ENCODE measurements around the gene RGS9. TPM values are rescaled to one million over a fixed set of nuclear protein-coding genes. Genes with fewer than 3 reads are reported as not detected.

The RGS9 gene
- total and polyA plus RNA-seq, 2 of the 13 experiments (the other 11 are each of a cell fraction or from before 2014, with no cell fraction given), result 0.44 to 0.74 TPM

DNA sequence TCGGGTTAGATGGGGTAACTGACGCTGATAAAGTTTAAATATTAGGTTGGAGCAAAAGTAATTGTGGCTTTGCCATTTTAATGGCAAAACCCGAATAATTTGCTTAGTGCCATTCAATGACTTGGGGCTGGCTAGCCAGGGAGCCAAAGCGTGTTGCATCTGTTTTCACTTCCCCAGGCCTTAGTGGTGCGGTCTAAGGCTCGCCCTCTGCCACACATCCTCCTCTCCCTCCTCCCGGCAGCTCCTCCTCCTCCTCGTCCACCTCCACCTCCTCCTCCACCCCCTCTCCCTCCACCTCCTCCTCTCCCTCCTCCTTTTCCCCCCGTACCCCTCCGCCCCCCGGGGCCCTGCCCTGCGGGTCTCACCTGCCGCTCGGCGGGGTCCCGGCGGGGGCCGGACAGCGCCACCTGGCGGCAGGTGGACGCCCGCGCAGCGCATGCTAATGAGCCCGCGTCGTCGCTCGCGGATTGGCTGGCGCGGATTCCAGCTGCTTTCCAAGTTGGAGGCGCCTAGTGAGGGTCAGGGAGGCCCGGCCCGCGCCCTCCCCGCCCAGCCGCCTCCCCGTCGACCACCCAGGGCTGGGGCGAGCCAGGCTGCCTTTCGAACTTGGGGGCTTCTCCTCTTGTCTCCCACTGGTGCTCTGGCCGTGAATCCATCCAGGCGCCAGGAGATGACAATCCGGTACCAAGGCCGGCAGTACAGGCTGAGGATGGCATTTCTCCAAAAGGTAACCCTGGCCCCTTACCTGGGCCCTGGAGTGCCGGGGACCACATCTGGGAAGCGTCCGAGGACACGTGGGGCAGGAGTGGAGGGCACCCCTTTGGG, 36.6 kb upstream of the RGS9 start (continued):
- TF ChIP-seq, protein P1, sequence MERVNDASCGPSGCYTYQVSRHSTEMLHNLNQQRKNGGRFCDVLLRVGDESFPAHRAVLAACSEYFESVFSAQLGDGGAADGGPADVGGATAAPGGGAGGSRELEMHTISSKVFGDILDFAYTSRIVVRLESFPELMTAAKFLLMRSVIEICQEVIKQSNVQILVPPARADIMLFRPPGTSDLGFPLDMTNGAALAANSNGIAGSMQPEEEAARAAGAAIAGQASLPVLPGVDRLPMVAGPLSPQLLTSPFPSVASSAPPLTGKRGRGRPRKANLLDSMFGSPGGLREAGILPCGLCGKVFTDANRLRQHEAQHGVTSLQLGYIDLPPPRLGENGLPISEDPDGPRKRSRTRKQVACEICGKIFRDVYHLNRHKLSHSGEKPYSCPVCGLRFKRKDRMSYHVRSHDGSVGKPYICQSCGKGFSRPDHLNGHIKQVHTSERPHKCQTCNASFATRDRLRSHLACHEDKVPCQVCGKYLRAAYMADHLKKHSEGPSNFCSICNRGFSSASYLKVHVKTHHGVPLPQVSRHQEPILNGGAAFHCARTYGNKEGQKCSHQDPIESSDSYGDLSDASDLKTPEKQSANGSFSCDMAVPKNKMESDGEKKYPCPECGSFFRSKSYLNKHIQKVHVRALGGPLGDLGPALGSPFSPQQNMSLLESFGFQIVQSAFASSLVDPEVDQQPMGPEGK (CRISPR knock-in tag; IDR thresholded peaks at IDR 0.05), result peak; percentile 40
- 0 out of 2 replicates have a peak, but pooled peaks have one; percentile 36 for TF ChIP-seq ZNF614 (CRISPR knock-in tag; IDR thresholded peaks at IDR 0.05; ENCODE audit: borderline replicate concordance)
- TF ChIP-seq, protein P2, sequence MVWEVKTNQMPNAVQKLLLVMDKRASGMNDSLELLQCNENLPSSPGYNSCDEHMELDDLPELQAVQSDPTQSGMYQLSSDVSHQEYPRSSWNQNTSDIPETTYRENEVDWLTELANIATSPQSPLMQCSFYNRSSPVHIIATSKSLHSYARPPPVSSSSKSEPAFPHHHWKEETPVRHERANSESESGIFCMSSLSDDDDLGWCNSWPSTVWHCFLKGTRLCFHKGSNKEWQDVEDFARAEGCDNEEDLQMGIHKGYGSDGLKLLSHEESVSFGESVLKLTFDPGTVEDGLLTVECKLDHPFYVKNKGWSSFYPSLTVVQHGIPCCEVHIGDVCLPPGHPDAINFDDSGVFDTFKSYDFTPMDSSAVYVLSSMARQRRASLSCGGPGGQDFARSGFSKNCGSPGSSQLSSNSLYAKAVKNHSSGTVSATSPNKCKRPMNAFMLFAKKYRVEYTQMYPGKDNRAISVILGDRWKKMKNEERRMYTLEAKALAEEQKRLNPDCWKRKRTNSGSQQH (CRISPR knock-in tag; IDR thresholded peaks at IDR 0.05; ENCODE audit: low read depth), result 0 out of 2 replicates have a peak, but pooled peaks have one; percentile 28
- no peak for TF ChIP-seq LCORL (IDR thresholded peaks at IDR 0.05)
- 0 out of 2 replicates have a peak, but pooled peaks have one; percentile 52 for TF ChIP-seq LCORL (CRISPR knock-in tag; IDR thresholded peaks at IDR 0.05)
- no peak for TF ChIP-seq ZNF446 (CRISPR knock-in tag; IDR thresholded peaks at IDR 0.05)
- TF ChIP-seq, protein P3, sequence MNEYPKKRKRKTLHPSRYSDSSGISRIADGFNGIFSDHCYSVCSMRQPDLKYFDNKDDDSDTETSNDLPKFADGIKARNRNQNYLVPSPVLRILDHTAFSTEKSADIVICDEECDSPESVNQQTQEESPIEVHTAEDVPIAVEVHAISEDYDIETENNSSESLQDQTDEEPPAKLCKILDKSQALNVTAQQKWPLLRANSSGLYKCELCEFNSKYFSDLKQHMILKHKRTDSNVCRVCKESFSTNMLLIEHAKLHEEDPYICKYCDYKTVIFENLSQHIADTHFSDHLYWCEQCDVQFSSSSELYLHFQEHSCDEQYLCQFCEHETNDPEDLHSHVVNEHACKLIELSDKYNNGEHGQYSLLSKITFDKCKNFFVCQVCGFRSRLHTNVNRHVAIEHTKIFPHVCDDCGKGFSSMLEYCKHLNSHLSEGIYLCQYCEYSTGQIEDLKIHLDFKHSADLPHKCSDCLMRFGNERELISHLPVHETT (CRISPR knock-in tag; conservative IDR thresholded peaks at IDR 0.05), result no peak
- TF ChIP-seq, protein P4, sequence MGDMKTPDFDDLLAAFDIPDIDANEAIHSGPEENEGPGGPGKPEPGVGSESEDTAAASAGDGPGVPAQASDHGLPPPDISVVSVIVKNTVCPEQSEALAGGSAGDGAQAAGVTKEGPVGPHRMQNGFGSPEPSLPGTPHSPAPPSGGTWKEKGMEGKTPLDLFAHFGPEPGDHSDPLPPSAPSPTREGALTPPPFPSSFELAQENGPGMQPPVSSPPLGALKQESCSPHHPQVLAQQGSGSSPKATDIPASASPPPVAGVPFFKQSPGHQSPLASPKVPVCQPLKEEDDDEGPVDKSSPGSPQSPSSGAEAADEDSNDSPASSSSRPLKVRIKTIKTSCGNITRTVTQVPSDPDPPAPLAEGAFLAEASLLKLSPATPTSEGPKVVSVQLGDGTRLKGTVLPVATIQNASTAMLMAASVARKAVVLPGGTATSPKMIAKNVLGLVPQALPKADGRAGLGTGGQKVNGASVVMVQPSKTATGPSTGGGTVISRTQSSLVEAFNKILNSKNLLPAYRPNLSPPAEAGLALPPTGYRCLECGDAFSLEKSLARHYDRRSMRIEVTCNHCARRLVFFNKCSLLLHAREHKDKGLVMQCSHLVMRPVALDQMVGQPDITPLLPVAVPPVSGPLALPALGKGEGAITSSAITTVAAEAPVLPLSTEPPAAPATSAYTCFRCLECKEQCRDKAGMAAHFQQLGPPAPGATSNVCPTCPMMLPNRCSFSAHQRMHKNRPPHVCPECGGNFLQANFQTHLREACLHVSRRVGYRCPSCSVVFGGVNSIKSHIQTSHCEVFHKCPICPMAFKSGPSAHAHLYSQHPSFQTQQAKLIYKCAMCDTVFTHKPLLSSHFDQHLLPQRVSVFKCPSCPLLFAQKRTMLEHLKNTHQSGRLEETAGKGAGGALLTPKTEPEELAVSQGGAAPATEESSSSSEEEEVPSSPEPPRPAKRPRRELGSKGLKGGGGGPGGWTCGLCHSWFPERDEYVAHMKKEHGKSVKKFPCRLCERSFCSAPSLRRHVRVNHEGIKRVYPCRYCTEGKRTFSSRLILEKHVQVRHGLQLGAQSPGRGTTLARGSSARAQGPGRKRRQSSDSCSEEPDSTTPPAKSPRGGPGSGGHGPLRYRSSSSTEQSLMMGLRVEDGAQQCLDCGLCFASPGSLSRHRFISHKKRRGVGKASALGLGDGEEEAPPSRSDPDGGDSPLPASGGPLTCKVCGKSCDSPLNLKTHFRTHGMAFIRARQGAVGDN (CRISPR knock-in tag; IDR thresholded peaks at IDR 0.05), result peak; percentile 80
- TF ChIP-seq ZNF879 (CRISPR knock-in tag; IDR thresholded peaks at IDR 0.05), result no peak
- TF ChIP-seq SP2 (CRISPR knock-in tag; IDR thresholded peaks at IDR 0.05), result no peak
- TF ChIP-seq ZNF788 (CRISPR knock-in tag; IDR thresholded peaks at IDR 0.05; ENCODE audit: borderline replicate concordance), result 0 out of 2 replicates have a peak, but pooled peaks have one; percentile 9
- TF ChIP-seq, protein P5, sequence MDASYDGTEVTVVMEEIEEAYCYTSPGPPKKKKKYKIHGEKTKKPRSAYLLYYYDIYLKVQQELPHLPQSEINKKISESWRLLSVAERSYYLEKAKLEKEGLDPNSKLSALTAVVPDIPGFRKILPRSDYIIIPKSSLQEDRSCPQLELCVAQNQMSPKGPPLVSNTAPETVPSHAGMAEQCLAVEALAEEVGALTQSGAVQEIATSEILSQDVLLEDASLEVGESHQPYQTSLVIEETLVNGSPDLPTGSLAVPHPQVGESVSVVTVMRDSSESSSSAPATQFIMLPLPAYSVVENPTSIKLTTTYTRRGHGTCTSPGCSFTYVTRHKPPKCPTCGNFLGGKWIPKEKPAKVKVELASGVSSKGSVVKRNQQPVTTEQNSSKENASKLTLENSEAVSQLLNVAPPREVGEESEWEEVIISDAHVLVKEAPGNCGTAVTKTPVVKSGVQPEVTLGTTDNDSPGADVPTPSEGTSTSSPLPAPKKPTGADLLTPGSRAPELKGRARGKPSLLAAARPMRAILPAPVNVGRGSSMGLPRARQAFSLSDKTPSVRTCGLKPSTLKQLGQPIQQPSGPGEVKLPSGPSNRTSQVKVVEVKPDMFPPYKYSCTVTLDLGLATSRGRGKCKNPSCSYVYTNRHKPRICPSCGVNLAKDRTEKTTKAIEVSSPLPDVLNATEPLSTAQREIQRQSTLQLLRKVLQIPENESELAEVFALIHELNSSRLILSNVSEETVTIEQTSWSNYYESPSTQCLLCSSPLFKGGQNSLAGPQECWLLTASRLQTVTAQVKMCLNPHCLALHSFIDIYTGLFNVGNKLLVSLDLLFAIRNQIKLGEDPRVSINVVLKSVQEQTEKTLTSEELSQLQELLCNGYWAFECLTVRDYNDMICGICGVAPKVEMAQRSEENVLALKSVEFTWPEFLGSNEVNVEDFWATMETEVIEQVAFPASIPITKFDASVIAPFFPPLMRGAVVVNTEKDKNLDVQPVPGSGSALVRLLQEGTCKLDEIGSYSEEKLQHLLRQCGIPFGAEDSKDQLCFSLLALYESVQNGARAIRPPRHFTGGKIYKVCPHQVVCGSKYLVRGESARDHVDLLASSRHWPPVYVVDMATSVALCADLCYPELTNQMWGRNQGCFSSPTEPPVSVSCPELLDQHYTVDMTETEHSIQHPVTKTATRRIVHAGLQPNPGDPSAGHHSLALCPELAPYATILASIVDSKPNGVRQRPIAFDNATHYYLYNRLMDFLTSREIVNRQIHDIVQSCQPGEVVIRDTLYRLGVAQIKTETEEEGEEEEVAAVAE (CRISPR knock-in tag; IDR thresholded peaks at IDR 0.05; ENCODE audit: borderline replicate concordance), result no peak
- 0 out of 2 replicates have a peak, but pooled peaks have one; percentile 49 for TF ChIP-seq MYNN (CRISPR knock-in tag; IDR thresholded peaks at IDR 0.05; ENCODE audit: low read depth)

Data from HepG2 (cell line).